H9 (cell line): ENCODE measurements around the gene AK9. TPM values are rescaled to one million over a fixed set of nuclear protein-coding genes. Genes with fewer than 3 reads are reported as not detected.
A peak's percentile ranks its signal among the peaks of the same experiment; 100 is the strongest.

Experiments used
- DNase-seq: peaks from one replicate; pipeline ENCODE4 v3.0.0-alpha.2; 2017
- H2AFZ ChIP-seq: one replicate; pipeline ENCODE4 v1.6.1; 2013; ENCODE audit warnings: mild to moderate bottlenecking, low read length, control low read depth, moderate library complexity
- H2AK5ac ChIP-seq: 2 replicates; pipeline ENCODE4 v1.6.1; 2013; ENCODE audit warnings: low read length, control low read depth, mixed read lengths; ENCODE audit not compliant: insufficient read length
- H2BK120ac ChIP-seq: one replicate; pipeline ENCODE4 v1.6.1; 2013; ENCODE audit warnings: low read depth, mild to moderate bottlenecking, low read length, control low read depth, inconsistent platforms; ENCODE audit not compliant: poor library complexity, severe bottlenecking
- H2BK12ac ChIP-seq: 2 replicates; pipeline ENCODE4 v1.6.1; 2013; ENCODE audit warnings: low read length, control low read depth, mixed read lengths, low read depth; ENCODE audit not compliant: insufficient read length
- H2BK15ac ChIP-seq: 2 replicates; pipeline ENCODE4 v1.6.1; 2013; ENCODE audit warnings: low read depth, low read length, control low read depth
- H2BK20ac ChIP-seq: one replicate; pipeline ENCODE4 v1.6.1; 2013; ENCODE audit warnings: low read depth, mild to moderate bottlenecking, low read length, control low read depth, inconsistent platforms; ENCODE audit not compliant: poor library complexity, severe bottlenecking
- H2BK5ac ChIP-seq: 2 replicates; pipeline ENCODE4 v1.6.1; 2013; ENCODE audit warnings: low read length, control low read depth, mixed read lengths; ENCODE audit not compliant: insufficient read length
- H3K14ac ChIP-seq: 2 replicates; pipeline ENCODE4 v1.6.1; 2013; ENCODE audit warnings: low read length, control low read depth; ENCODE audit not compliant: insufficient read depth
- H3K18ac ChIP-seq: 2 replicates; pipeline ENCODE4 v1.6.1; 2013; ENCODE audit warnings: low read depth, mild to moderate bottlenecking, mixed read lengths, low read length, control low read depth; ENCODE audit not compliant: insufficient read length
- H3K23ac ChIP-seq: 2 replicates; pipeline ENCODE4 v1.6.1; 2013; ENCODE audit warnings: low read length, control low read depth, mixed read lengths, low read depth; ENCODE audit not compliant: insufficient read length
- H3K23me2 ChIP-seq: 2 replicates; pipeline ENCODE4 v1.6.1; 2013; ENCODE audit warnings: low read depth, mild to moderate bottlenecking, mixed read lengths, low read length, control low read depth; ENCODE audit not compliant: insufficient read length, poor library complexity, severe bottlenecking
- H3K27ac ChIP-seq: 2 replicates; pipeline ENCODE4 v1.5.1; 2013; ENCODE audit warnings: low read length, control low read depth, mixed read lengths, low read depth; ENCODE audit not compliant: insufficient read length
- H3K27me3 ChIP-seq: 2 replicates; pipeline ENCODE4 v1.6.1; 2013; ENCODE audit warnings: low read length, control low read depth, inconsistent platforms; ENCODE audit not compliant: insufficient read depth
- H3K4ac ChIP-seq: 2 replicates; pipeline ENCODE4 v1.6.1; 2013; ENCODE audit warnings: low read depth, mild to moderate bottlenecking, control low read depth, inconsistent platforms, low read length, moderate library complexity
- H3K4me1 ChIP-seq: 2 replicates; pipeline ENCODE4 v1.6.1; 2013; ENCODE audit warnings: low read length, control low read depth, inconsistent platforms; ENCODE audit not compliant: insufficient read depth
- H3K4me2 ChIP-seq: 2 replicates; pipeline ENCODE4 v1.6.1; 2013; ENCODE audit warnings: low read length, control low read depth, mixed read lengths; ENCODE audit not compliant: insufficient read length, insufficient read depth
- H3K56ac ChIP-seq: 2 replicates; pipeline ENCODE4 v1.6.1; 2013; ENCODE audit warnings: low read depth, mild to moderate bottlenecking, mixed read lengths, low read length, control low read depth; ENCODE audit not compliant: insufficient read length
- H3K79me1 ChIP-seq: 2 replicates; pipeline ENCODE4 v1.6.1; 2013; ENCODE audit warnings: low read depth, mild to moderate bottlenecking, moderate library complexity, low read length, control low read depth, inconsistent platforms; ENCODE audit not compliant: insufficient read depth, poor library complexity, severe bottlenecking
- H3K79me2 ChIP-seq: 2 replicates; pipeline ENCODE4 v1.6.1; 2013; ENCODE audit warnings: low read length, control low read depth, inconsistent platforms; ENCODE audit not compliant: insufficient read depth
- H3K9ac ChIP-seq: 2 replicates; pipeline ENCODE4 v1.6.1; 2013; ENCODE audit warnings: low read length, control low read depth, mixed read lengths; ENCODE audit not compliant: insufficient read length; ENCODE audit errors: extremely low read depth
- H3K9me3 ChIP-seq: one replicate; pipeline ENCODE4 v1.6.1; 2013; ENCODE audit warnings: low read depth, low read length, inconsistent platforms; ENCODE audit not compliant: control insufficient read depth
- H3T11ph ChIP-seq: one replicate; pipeline ENCODE4 v1.6.1; 2013; ENCODE audit warnings: mild to moderate bottlenecking, low read length, control low read depth, inconsistent platforms
- H4K20me1 ChIP-seq: one replicate; pipeline ENCODE4 v1.6.1; 2013; ENCODE audit not compliant: control insufficient read depth, insufficient read length, insufficient read depth
- H4K5ac ChIP-seq: 2 replicates; pipeline ENCODE4 v1.6.1; 2013; ENCODE audit warnings: low read depth, mild to moderate bottlenecking, mixed read lengths, low read length, control low read depth; ENCODE audit not compliant: insufficient read length
- H4K8ac ChIP-seq: replicated peaks from 2 replicates; pipeline ENCODE4 v1.6.1; 2013; ENCODE audit warnings: low read length, control low read depth, mixed read lengths, low read depth; ENCODE audit not compliant: insufficient read length
- H4K91ac ChIP-seq: 2 replicates; pipeline ENCODE4 v1.6.1; 2013; ENCODE audit warnings: low read depth, mild to moderate bottlenecking, moderate library complexity, mixed read lengths, low read length, control low read depth; ENCODE audit not compliant: insufficient read length
- H3K27ac Mint-ChIP-seq, 3 experiments: 2 replicates in 2 of 3; 3 replicates in 1 of 3; pipeline ENCODE4 v1.8.0; 2020 to 2021; ENCODE audit warnings: mixed read lengths in 3 of 3, mild to moderate bottlenecking in 1 of 3, moderate library complexity in 1 of 3
- H3K27me3 Mint-ChIP-seq: 2 replicates; pipeline ENCODE4 v1.8.0; 2021; ENCODE audit warnings: low read depth, mild to moderate bottlenecking, moderate library complexity, mixed read lengths
- H3K36me3 Mint-ChIP-seq, 3 experiments: 2 replicates in 2 of 3; 3 replicates in 1 of 3; pipeline ENCODE4 v1.8.0; 2020 to 2021; ENCODE audit warnings: low read depth in 3 of 3, mixed read lengths in 3 of 3; ENCODE audit not compliant: insufficient read depth in 1 of 3
- H3K4me1 Mint-ChIP-seq, 2 experiments: 2 replicates each; pipeline ENCODE4 v1.8.0; 2020; ENCODE audit warnings: mixed read lengths in 2 of 2
- H3K4me3 Mint-ChIP-seq, 2 experiments: 2 replicates in 1 of 2; 3 replicates in 1 of 2; pipeline ENCODE4 v1.8.0; 2020 to 2021; ENCODE audit warnings: mild to moderate bottlenecking in 2 of 2, mixed read lengths in 2 of 2, moderate library complexity in 1 of 2
- H3K9me3 Mint-ChIP-seq, 2 experiments: 2 replicates in 1 of 2; 3 replicates in 1 of 2; pipeline ENCODE4 v1.8.0; 2020; ENCODE audit warnings: mild to moderate bottlenecking in 2 of 2, mixed read lengths in 2 of 2, moderate library complexity in 1 of 2
- CTCF ChIP-seq: fragments of 200-600 bp; sonication (generic); conservative IDR thresholded peaks from 3 replicates; pipeline ENCODE4 v1.8.0; 2021; ENCODE audit warnings: antibody characterized with exemption, mild to moderate bottlenecking
- WGBS: extraction: QIAGEN DNeasy Blood & Tissue Kit; methylation state at CpG from one replicate; pipeline ENCODE4 v1.1.7; 2013; ENCODE audit warnings: missing lambda C conversion rate, low lambda C conversion rate, mixed read lengths; ENCODE audit not compliant: insufficient read length; ENCODE audit errors: extremely low coverage; 5-methylcytosine and 5-hydroxymethylcytosine counted together
- total RNA-seq: library from RNA; stranded (reverse); gene quantifications from 2 replicates; pipeline ENCODE4 v1.2.1, GENCODE V29; 2021

Gene AK9
- total RNA-seq, 1 experiment from 2014 or later, result 2.3 TPM

GRCh38 chr6:109507490-109508072 is 183.4 kb downstream of the AK9 start:
- H2BK12ac ChIP-seq, result no peak overlapping the region
- no peak overlapping the region for H2AK5ac ChIP-seq
- Mint-ChIP-seq H3K9me3 (peaks cover 28 to 41% of the 10 kb centered on the region in 2 experiments), H3K4me3 (no peak overlapping the region), H3K4me1 (peaks cover 42 to 57% of the 10 kb centered on the region in 2 experiments), H3K36me3 (peaks cover 13 to 48% (median 14%) of the 10 kb centered on the region in 3 experiments), H3K27me3 (no peaks in the 10 kb centered on the region), H3K27ac (peak overlapping the region; percentile 61 to 96 (median 95))
- H4K8ac ChIP-seq, result no peak overlapping the region
- no peaks in the 10 kb centered on the region for H3K79me2 ChIP-seq
- H2AFZ ChIP-seq, result no peak overlapping the region
- no peak overlapping the region for H2BK20ac ChIP-seq
- peaks cover 12% of the 10 kb centered on the region for H3K9me3 ChIP-seq
- no peak overlapping the region for H3K18ac ChIP-seq
- no CpG with 5 or more reads among the region's 4 CpGs for WGBS
- H2BK120ac ChIP-seq, result no peak overlapping the region
- H2BK15ac ChIP-seq, result no peak overlapping the region
- H4K5ac ChIP-seq, result no peak overlapping the region
- no peak overlapping the region for H3K56ac ChIP-seq
- no peaks in the 10 kb centered on the region; the same call in 1 of the 2 replicates for H3K4me1 ChIP-seq
- DNase-seq, result no peak
- no peaks in the 10 kb centered on the region for H3K27me3 ChIP-seq
- H3K9ac ChIP-seq, result no peak overlapping the region
- no peak overlapping the region for H3K4me2 ChIP-seq
- H3K4ac ChIP-seq, result no peak overlapping the region
- no peak overlapping the region for H2BK5ac ChIP-seq
- peak overlapping the region; percentile 26 for H3T11ph ChIP-seq
- H3K23me2 ChIP-seq, result no peaks in the 10 kb centered on the region
- no peaks in the 10 kb centered on the region for H3K79me1 ChIP-seq
- H3K27ac ChIP-seq, result no peak overlapping the region
- H3K23ac ChIP-seq, result no peak overlapping the region
- H4K20me1 ChIP-seq, result no peaks in the 10 kb centered on the region
- TF ChIP-seq CTCF, result no peak
- no peak overlapping the region for H4K91ac ChIP-seq
- no peak overlapping the region for H3K14ac ChIP-seq
